Progenitor cell of endocrine pancreas (in vitro differentiated cells): ENCODE results near the gene CEP44. TPM values are rescaled to one million over a fixed set of nuclear protein-coding genes. Genes with fewer than 3 reads are reported as not detected.
"Not testable (repeated sequence)": the region's sequence is repeated elsewhere in the genome, so short reads cannot be mapped to it uniquely, and the experiment has no call there.

Source experiments
- DNase-seq: peaks from one replicate; pipeline ENCODE4 v3.0.0; 2021; ENCODE audit warnings: low spot score; ENCODE audit not compliant: unreplicated experiment
- H3K27ac Mint-ChIP-seq: 2 replicates; pipeline ENCODE4 v1.8.0; 2021; ENCODE audit warnings: mild to moderate bottlenecking, moderate library complexity, mixed read lengths
- H3K27me3 Mint-ChIP-seq: 2 replicates; pipeline ENCODE4 v1.8.0; 2021; ENCODE audit warnings: mixed read lengths
- H3K36me3 Mint-ChIP-seq: 2 replicates; pipeline ENCODE4 v1.8.0; 2022; ENCODE audit warnings: mixed read lengths; ENCODE audit not compliant: insufficient read depth
- H3K4me1 Mint-ChIP-seq: 2 replicates; pipeline ENCODE4 v1.8.0; 2021; ENCODE audit warnings: low read depth, mixed read lengths
- H3K4me3 Mint-ChIP-seq: 2 replicates; pipeline ENCODE4 v1.8.0; 2021; ENCODE audit warnings: low read depth, mild to moderate bottlenecking, moderate library complexity, mixed read lengths
- H3K9me3 Mint-ChIP-seq: 2 replicates; pipeline ENCODE4 v1.8.0; 2021; ENCODE audit warnings: low read depth, mixed read lengths
- total RNA-seq: library from RNA; stranded (reverse); gene quantifications from 2 replicates; pipeline ENCODE4 v1.2.1, GENCODE V29; 2021
- TF ChIP-seq, protein P1 (sequence below): fragments of 200-600 bp; sonication (generic); IDR thresholded peaks from one replicate; pipeline ENCODE4 v1.5.0; 2021; ENCODE audit warnings: antibody characterized with exemption, mild to moderate bottlenecking; ENCODE audit not compliant: unreplicated experiment

Gene CEP44
- total RNA-seq, 1 donor from 2014 or later = 16.1 TPM

DNA sequence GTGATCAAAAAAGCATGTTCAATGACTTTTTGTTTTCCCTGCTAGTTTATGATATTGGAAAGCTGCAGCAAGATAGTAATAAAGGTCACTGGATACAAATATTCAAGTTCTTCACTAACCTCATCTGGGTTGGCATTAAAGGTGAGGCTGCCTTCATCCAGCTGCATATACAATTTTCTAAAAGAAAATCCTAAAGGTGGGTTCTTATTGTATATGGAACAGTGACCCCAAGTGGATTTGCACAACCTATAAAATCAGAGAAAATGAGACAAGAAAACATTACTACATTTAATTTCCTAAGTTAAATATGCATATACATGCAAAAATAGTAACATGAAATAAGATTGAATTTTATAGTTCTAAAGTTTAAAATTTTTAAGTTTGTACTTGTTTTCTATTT is 24.1 kb upstream of the CEP44 start:
- Mint-ChIP-seq H3K27ac (no peak overlapping the region), H3K9me3 (no peaks in the 10 kb centered on the region), H3K36me3 (no peaks in the 10 kb centered on the region), H3K4me1 (peaks cover 5% of the 10 kb centered on the region), H3K27me3 (no peaks in the 10 kb centered on the region), H3K4me3 (no peak overlapping the region)
- TF ChIP-seq, protein P1, sequence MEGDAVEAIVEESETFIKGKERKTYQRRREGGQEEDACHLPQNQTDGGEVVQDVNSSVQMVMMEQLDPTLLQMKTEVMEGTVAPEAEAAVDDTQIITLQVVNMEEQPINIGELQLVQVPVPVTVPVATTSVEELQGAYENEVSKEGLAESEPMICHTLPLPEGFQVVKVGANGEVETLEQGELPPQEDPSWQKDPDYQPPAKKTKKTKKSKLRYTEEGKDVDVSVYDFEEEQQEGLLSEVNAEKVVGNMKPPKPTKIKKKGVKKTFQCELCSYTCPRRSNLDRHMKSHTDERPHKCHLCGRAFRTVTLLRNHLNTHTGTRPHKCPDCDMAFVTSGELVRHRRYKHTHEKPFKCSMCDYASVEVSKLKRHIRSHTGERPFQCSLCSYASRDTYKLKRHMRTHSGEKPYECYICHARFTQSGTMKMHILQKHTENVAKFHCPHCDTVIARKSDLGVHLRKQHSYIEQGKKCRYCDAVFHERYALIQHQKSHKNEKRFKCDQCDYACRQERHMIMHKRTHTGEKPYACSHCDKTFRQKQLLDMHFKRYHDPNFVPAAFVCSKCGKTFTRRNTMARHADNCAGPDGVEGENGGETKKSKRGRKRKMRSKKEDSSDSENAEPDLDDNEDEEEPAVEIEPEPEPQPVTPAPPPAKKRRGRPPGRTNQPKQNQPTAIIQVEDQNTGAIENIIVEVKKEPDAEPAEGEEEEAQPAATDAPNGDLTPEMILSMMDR = no peak
- no peak for DNase-seq

DNA sequence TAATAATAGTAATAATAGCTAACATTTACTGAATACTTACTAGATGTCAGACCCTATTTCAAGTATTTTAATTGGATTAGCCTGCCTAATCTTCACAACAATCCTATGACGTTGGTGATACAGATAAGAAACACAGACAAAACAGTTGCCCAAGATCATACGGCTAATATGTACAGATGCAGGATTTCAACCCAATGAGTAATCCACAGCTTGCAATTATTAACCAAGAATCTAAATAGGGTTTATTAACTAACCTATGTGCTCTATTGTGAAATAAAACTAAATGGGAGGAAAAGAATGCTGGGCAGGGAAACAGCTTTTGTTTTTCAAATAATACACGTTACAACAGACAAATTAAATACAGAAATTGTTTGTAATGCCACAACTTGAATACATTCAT is 23.6 kb upstream of the CEP44 start:
- H3K4me3 Mint-ChIP-seq = no peak overlapping the region
- TF ChIP-seq, protein P1 = no peak
- peaks cover 5% of the 10 kb centered on the region for H3K4me1 Mint-ChIP-seq
- no peaks in the 10 kb centered on the region for H3K27me3 Mint-ChIP-seq
- DNase-seq = no peak
- H3K36me3 Mint-ChIP-seq = no peaks in the 10 kb centered on the region
- no peaks in the 10 kb centered on the region for H3K9me3 Mint-ChIP-seq
- H3K27ac Mint-ChIP-seq = peak overlapping the region; percentile 36

DNA sequence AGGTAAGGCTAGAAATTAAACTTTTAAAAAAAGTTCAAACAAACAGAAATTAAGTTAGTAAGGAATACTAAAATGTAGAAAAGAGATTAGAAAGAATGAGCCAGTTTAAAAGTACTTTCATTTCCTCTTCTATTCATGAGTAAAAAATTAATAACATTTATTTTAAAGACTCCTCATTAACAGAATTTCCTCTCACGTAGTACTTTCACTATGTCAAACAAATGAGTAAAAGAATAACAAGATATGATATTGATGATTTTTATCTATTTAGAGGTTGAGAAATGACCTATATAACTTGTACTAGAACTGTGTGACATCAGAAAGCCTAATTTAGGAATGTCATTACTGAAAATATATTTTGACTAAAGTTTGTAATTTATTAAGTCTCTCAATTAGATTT is 22.3 kb upstream of the CEP44 start:
- H3K4me3 Mint-ChIP-seq = not testable (repeated sequence)

DNA sequence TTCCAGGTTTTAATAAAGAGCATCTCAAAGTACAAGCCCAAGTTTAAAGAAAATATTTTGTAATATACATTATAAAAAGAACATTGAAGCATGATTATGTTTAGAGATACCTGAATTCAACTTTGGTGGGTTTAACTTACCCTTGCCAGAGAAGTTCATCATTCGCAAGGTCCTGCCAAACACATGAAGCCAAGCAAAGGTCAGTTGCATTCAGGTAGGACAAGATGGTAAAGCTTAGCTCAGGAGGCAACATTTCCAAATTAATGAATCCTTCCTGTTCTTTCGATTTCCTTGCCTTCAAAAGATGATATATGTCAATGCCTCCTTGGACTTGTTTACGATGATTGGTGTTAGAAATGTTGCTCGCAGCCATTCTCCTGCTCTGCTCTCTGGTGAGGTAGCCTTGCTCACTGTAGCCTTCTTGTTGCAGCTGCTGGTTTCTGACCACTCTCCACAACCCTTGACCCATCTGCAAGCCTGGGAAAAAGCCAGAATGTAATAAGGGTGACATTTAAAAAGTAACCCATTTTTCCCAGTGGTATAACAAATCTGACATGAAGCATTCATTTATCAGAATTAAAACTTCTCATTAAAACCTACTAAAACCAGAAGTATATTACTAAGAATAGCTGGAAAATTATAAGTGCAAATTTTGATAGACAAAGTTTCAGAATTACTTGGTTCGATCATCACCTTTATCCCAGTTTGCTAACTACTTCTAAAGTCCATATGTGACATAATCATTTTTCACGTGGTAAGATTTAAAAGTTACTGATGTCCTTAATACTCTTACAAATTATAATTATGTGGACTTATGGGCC is 20.9 kb upstream of the CEP44 start:
- H3K27me3 Mint-ChIP-seq = no peaks in the 10 kb centered on the region
- H3K4me1 Mint-ChIP-seq = peaks cover 5% of the 10 kb centered on the region
- H3K9me3 Mint-ChIP-seq = no peaks in the 10 kb centered on the region
- TF ChIP-seq, protein P1 = no peak
- H3K27ac Mint-ChIP-seq = peak overlapping the region; percentile 76
- H3K36me3 Mint-ChIP-seq = no peaks in the 10 kb centered on the region
- H3K4me3 Mint-ChIP-seq = no peak overlapping the region
- no peak for DNase-seq

More for the DNA sequence above, 22.3 kb upstream of the CEP44 start:
- not testable (repeated sequence) for H3K9me3 Mint-ChIP-seq, H3K27me3 Mint-ChIP-seq, H3K4me1 Mint-ChIP-seq, H3K36me3 Mint-ChIP-seq, DNase-seq, H3K27ac Mint-ChIP-seq

DNA sequence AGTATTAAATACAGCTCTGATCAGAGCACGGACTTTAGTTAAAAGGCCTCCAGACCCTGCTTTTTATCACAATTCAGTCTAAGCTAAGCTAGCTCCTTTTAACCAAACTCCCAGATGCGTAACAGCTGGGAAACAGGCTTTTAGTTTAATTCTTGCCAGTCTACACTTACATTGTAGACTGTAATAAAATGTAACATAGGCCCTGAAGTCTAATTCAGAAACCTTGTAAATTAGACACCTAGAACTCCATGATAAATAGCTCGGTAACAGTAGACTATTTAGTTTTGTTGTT is 20.3 kb upstream of the CEP44 start:
- no peaks in the 10 kb centered on the region for H3K9me3 Mint-ChIP-seq
- H3K27ac Mint-ChIP-seq = no peak overlapping the region
- peaks cover 5% of the 10 kb centered on the region for H3K4me1 Mint-ChIP-seq
- H3K4me3 Mint-ChIP-seq = no peak overlapping the region
- H3K36me3 Mint-ChIP-seq = no peaks in the 10 kb centered on the region
- TF ChIP-seq, protein P1 = no peak
- no peaks in the 10 kb centered on the region for H3K27me3 Mint-ChIP-seq
- DNase-seq = no peak

DNA sequence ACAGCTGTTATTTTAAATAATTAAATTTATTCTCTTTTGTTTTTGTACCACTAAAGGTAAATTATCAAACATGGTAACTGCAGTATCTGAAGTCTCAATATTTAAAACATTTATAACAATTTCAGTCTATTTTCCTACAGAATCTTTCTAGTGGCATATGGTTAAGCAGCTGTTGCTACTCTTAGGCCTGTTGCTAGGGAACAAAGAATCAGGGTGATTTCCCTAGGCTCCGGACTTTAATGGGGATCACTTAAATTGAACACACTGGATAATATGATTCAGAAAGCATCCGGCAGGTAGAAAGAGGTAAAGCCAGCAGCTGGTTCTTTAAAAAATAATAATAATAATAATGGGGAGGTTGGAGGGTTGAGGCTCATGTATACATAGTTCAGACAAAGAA is 17.8 kb upstream of the CEP44 start:
- DNase-seq = no peak
- H3K4me3 Mint-ChIP-seq = no peak overlapping the region
- TF ChIP-seq, protein P1 = no peak
- no peaks in the 10 kb centered on the region for H3K27me3 Mint-ChIP-seq
- no peaks in the 10 kb centered on the region for H3K9me3 Mint-ChIP-seq
- no peaks in the 10 kb centered on the region for H3K36me3 Mint-ChIP-seq
- H3K4me1 Mint-ChIP-seq = no peaks in the 10 kb centered on the region
- no peak overlapping the region for H3K27ac Mint-ChIP-seq
